HCT116 (cell line): ENCODE results near the gene FBXL4. TPM values are rescaled to one million over a fixed set of nuclear protein-coding genes. Genes with fewer than 3 reads are reported as not detected.

Experiments used
- ATAC-seq: fragments of 200-7000 bp; cut with Tn5 transposase; 2 replicates; pipeline ENCODE4 v1.9.1; 2020; ENCODE audit warnings: mild to moderate bottlenecking, moderate library complexity
- BruUV-seq: library from RNA; stranded (reverse); fragments of 400-500 nt; replicated peaks from 2 replicates; lab custom pipeline; 2021; lab: Mats Ljungman, UMichigan
- CTCF ChIA-PET: fragments of 300-600 bp; sonication (Branson Sonifier 250); formaldehyde crosslinking; loops from one replicate; lab custom pipeline; 2021; ENCODE audit warnings: antibody characterized with exemption; lab: Charles Lee
- POLR2A ChIA-PET: fragments of 300-600, 350-600 bp; sonication (Branson Sonifier 250); formaldehyde crosslinking; loops from one replicate; lab custom pipeline; 2021; ENCODE audit warnings: antibody characterized with exemption; lab: Charles Lee
- RAD21 ChIA-PET, 2 experiments: fragments of 300-600 bp; sonication (Branson Sonifier 250); formaldehyde crosslinking; loops; one replicate each; lab custom pipeline; 2023; ENCODE audit warnings: low total read pairs in 2 of 2; ENCODE audit not compliant: uncharacterized antibody in 2 of 2, unreplicated experiment in 2 of 2, low non-redundant PET in 1 of 2; lab: Charles Lee
- DNase-seq: peaks from one replicate; pipeline ENCODE4 v3.0.0-alpha.2; 2010; ENCODE audit warnings: low read depth, low spot score
- H2AFZ ChIP-seq: fragments of 200-600 bp; shearing (Covaris generic), sonication (generic); 2 replicates; pipeline ENCODE4 v1.6.1; 2017; ENCODE audit warnings: low read depth, mixed run types, mixed read lengths, antibody characterized with exemption, low read length; ENCODE audit not compliant: poor library complexity, severe bottlenecking
- H3K27ac ChIP-seq: 2 replicates; pipeline ENCODE4 v1.5.1; 2012; ENCODE audit warnings: low read depth, low read length
- H3K27me3 ChIP-seq: fragments of 200-600 bp; sonication (generic); 2 replicates; pipeline ENCODE4 v1.6.1; 2016; ENCODE audit warnings: mixed run types, low read length, mixed read lengths; ENCODE audit not compliant: insufficient read depth
- H3K36me3 ChIP-seq, 2 experiments: fragments of 200-500 bp in 1 of 2; fragments of 200-600 bp in 1 of 2; sonication (Bioruptor generic) in 1 of 2; sonication (generic) in 1 of 2; 2 replicates each; pipeline versions ENCODE4 v1.5.1 to v1.6.1; 2014 to 2016; ENCODE audit warnings: low read length in 2 of 2, inconsistent platforms in 1 of 2, mixed read lengths in 1 of 2, mixed run types in 1 of 2; ENCODE audit not compliant: insufficient read depth in 2 of 2, control insufficient read depth in 1 of 2
- H3K4me1 ChIP-seq, 2 experiments: fragments of 200-600 bp in 1 of 2; sonication (generic) in 1 of 2; 2 replicates each; pipeline versions ENCODE4 v1.5.1 to v1.6.1; 2012 to 2017; ENCODE audit warnings: low read length in 2 of 2, inconsistent platforms in 1 of 2, mild to moderate bottlenecking in 1 of 2, mixed read lengths in 1 of 2, mixed run types in 1 of 2, moderate library complexity in 1 of 2; ENCODE audit not compliant: insufficient read depth in 2 of 2, control insufficient read depth in 1 of 2
- H3K4me2 ChIP-seq: fragments of 200-600 bp; sonication (generic); 2 replicates; pipeline ENCODE4 v1.6.1; 2017; ENCODE audit warnings: mixed run types, low read length, mixed read lengths
- H3K4me3 ChIP-seq, 2 experiments: fragments of 200-600 bp in 1 of 2; sonication (generic) in 1 of 2; replicated peaks in 1 of 2; 2 replicates each; pipeline ENCODE4 v1.5.1; 2011 to 2016; ENCODE audit warnings: low read length in 2 of 2, control low read depth in 1 of 2, low read depth in 1 of 2, mild to moderate bottlenecking in 1 of 2, mixed read lengths in 1 of 2, mixed run types in 1 of 2
- H3K79me2 ChIP-seq: fragments of 200-600 bp; sonication (generic); 2 replicates; pipeline ENCODE4 v1.6.1; 2017; ENCODE audit warnings: mild to moderate bottlenecking, mixed run types, low read length, moderate library complexity, mixed read lengths; ENCODE audit not compliant: insufficient read depth
- H3K9ac ChIP-seq: fragments of 200-600 bp; sonication (generic); 2 replicates; pipeline ENCODE4 v1.6.1; 2016; ENCODE audit warnings: low read length, mixed read lengths
- H3K9me2 ChIP-seq: fragments of 200-600 bp; sonication (generic), shearing (Covaris generic); 2 replicates; pipeline ENCODE4 v1.6.1; 2017; ENCODE audit warnings: mixed run types, mild to moderate bottlenecking, moderate library complexity; ENCODE audit not compliant: insufficient read depth
- H3K9me3 ChIP-seq, 2 experiments: fragments of 200-500 bp in 1 of 2; fragments of 200-600 bp in 1 of 2; sonication (Bioruptor generic) in 1 of 2; sonication (generic) in 1 of 2; 2 replicates each; pipeline ENCODE4 v1.6.1; 2014 to 2017; ENCODE audit warnings: low read length in 2 of 2, mixed read lengths in 2 of 2, inconsistent platforms in 1 of 2, low read depth in 1 of 2, mild to moderate bottlenecking in 1 of 2, mixed run types in 1 of 2, moderate library complexity in 1 of 2; ENCODE audit not compliant: control insufficient read depth in 1 of 2, insufficient read depth in 1 of 2
- H4K20me1 ChIP-seq: fragments of 200-600 bp; sonication (generic), shearing (Covaris generic); 2 replicates; pipeline ENCODE4 v1.6.1; 2017; ENCODE audit warnings: mixed run types, mild to moderate bottlenecking, moderate library complexity; ENCODE audit not compliant: insufficient read depth
- ATF3 ChIP-seq: IDR thresholded peaks from 2 replicates; pipeline ENCODE4 v1.6.1; 2012
- CBX3 ChIP-seq: IDR thresholded peaks from 2 replicates; pipeline ENCODE4 v1.6.1; 2012; ENCODE audit warnings: low read depth
- CEBPB ChIP-seq: IDR thresholded peaks from 2 replicates; pipeline ENCODE4 v1.6.1; 2012; ENCODE audit warnings: low read depth
- EGR1 ChIP-seq: IDR thresholded peaks from 2 replicates; pipeline ENCODE4 v1.6.1; 2012; ENCODE audit warnings: low read depth
- ELF1 ChIP-seq: IDR thresholded peaks from 2 replicates; pipeline ENCODE4 v1.6.1; 2012; ENCODE audit warnings: low read depth, borderline replicate concordance
- EZH2 ChIP-seq: fragments of 200-600 bp; sonication (generic); IDR thresholded peaks from 2 replicates; pipeline ENCODE4 v1.6.1; 2017; ENCODE audit warnings: antibody characterized with exemption, mixed run types
- EZH2phosphoT487 ChIP-seq: fragments of 200-600 bp; IDR thresholded peaks from 2 replicates; pipeline ENCODE4 v1.6.1; 2018; ENCODE audit warnings: antibody characterized with exemption, borderline replicate concordance
- JUND ChIP-seq: IDR thresholded peaks from 2 replicates; pipeline ENCODE4 v1.6.1; 2012
- MAX ChIP-seq: IDR thresholded peaks from 2 replicates; pipeline ENCODE4 v1.6.1; 2012
- POLR2A ChIP-seq: IDR thresholded peaks from 2 replicates; pipeline ENCODE4 v1.7.0; 2011; ENCODE audit warnings: borderline replicate concordance; ENCODE audit not compliant: insufficient read depth, insufficient read length; ENCODE audit errors: extremely low read depth
- POLR2AphosphoS5 ChIP-seq: IDR thresholded peaks from 2 replicates; pipeline ENCODE4 v1.6.1; 2011; ENCODE audit warnings: mild to moderate bottlenecking, low read depth, low read length, moderate library complexity
- RAD21 ChIP-seq: IDR thresholded peaks from 2 replicates; pipeline ENCODE4 v1.6.1; 2012; ENCODE audit warnings: low read depth, mild to moderate bottlenecking
- REST ChIP-seq: IDR thresholded peaks from 2 replicates; pipeline ENCODE4 v1.6.1; 2012; ENCODE audit warnings: low read depth
- SIN3A ChIP-seq: IDR thresholded peaks from 2 replicates; pipeline ENCODE4 v1.6.1; 2012; ENCODE audit warnings: low read depth
- SP1 ChIP-seq: IDR thresholded peaks from 2 replicates; pipeline ENCODE4 v1.6.1; 2012; ENCODE audit warnings: low read depth
- SRF ChIP-seq: IDR thresholded peaks from 2 replicates; pipeline ENCODE4 v1.6.1; 2012; ENCODE audit warnings: low read depth
- TCF7L2 ChIP-seq: IDR thresholded peaks from 2 replicates; pipeline ENCODE4 v1.7.0; 2011; ENCODE audit warnings: borderline replicate concordance, inconsistent platforms; ENCODE audit not compliant: insufficient read depth, insufficient read length; ENCODE audit errors: extremely low read depth
- YY1 ChIP-seq: IDR thresholded peaks from 2 replicates; pipeline ENCODE4 v1.6.1; 2011; ENCODE audit warnings: low read length, low read depth, moderate library complexity, mild to moderate bottlenecking; ENCODE audit not compliant: insufficient replicate concordance; ENCODE audit errors: extremely low read depth
- ZFX ChIP-seq: fragments of 450-650 bp; IDR thresholded peaks from 2 replicates; pipeline ENCODE4 v1.6.1; 2017
- ZNF274 ChIP-seq: fragments of 200-500 bp; sonication (Bioruptor generic); IDR thresholded peaks from 2 replicates; pipeline ENCODE4 v1.6.1; 2014; ENCODE audit warnings: mild to moderate bottlenecking, low read depth, low read length, inconsistent platforms
- intact Hi-C: fragments of 100-400 bp; cut with micrococcal nuclease; formaldehyde crosslinking; loops from 2 replicates; pipeline ENCODE4 v1.10.0; 2022
- total RNA-seq: library from RNA; stranded (reverse); gene quantifications from one replicate; pipeline ENCODE4 v1.2.1, GENCODE V29; 2021; ENCODE audit not compliant: unreplicated experiment

Gene FBXL4
- total RNA-seq, 1 experiment from 2014 or later: 15.7 TPM

GRCh38 chr6:98830146-98830545, 117.6 kb downstream of the FBXL4 start:
- CTCF ChIA-PET: no interaction called here
- intact Hi-C loops: no loop called here
- Histone ChIP-seq H3K9me3 (no peaks in the 10 kb centered on the region), H3K4me3 (no peak overlapping the region), H2AFZ (no peak overlapping the region), H3K36me3 (no peaks in the 10 kb centered on the region), H3K27me3 (peaks cover 7% of the 10 kb centered on the region), H3K4me2 (no peak overlapping the region), H3K9me2 (no peaks in the 10 kb centered on the region), H3K27ac (no peak overlapping the region), H4K20me1 (no peaks in the 10 kb centered on the region), H3K9ac (no peak overlapping the region), H3K4me1 (no peaks in the 10 kb centered on the region), H3K79me2 (no peaks in the 10 kb centered on the region)
- POLR2A ChIA-PET: no interaction called here
- RAD21 ChIA-PET: no interaction called here
- no peak for DNase-seq
- TF ChIP-seq ATF3: no peak
- no peak for TF ChIP-seq TCF7L2
- no peak for TF ChIP-seq ZFX
- TF ChIP-seq SIN3A: no peak
- no peak for TF ChIP-seq SP1
- TF ChIP-seq ELF1: no peak
- no peak for TF ChIP-seq POLR2A
- no peak for TF ChIP-seq EZH2phosphoT487
- no peak for TF ChIP-seq EZH2
- no peak for TF ChIP-seq JUND
- TF ChIP-seq CEBPB: no peak
- no peak for TF ChIP-seq CBX3
- no peak for TF ChIP-seq SRF
- TF ChIP-seq POLR2AphosphoS5: no peak
- TF ChIP-seq ZNF274: no peak
- no peak for TF ChIP-seq RAD21
- TF ChIP-seq YY1: no peak
- TF ChIP-seq MAX: no peak
- no peak for TF ChIP-seq REST
- TF ChIP-seq EGR1: no peak
- ATAC-seq: no peak
- BruUV-seq: no TSS peak
